HCT116 (cell line): ENCODE measurements around the gene TMEM45A.

Experiments used
- CEBPB ChIP-seq: IDR thresholded peaks from 2 replicates; pipeline ENCODE4 v1.6.1; 2012; ENCODE audit warnings: low read depth
- CTCF ChIP-seq, 3 experiments: fragments of 200-600 bp in 1 of 3; sonication (generic) in 1 of 3; IDR thresholded peaks in 2 of 3; conservative IDR thresholded peaks in 1 of 3; 2 replicates each; pipeline ENCODE4 v1.5.1; 2012 to 2017; ENCODE audit warnings: low read depth in 2 of 3, low read length in 2 of 3, antibody characterized with exemption in 1 of 3, borderline replicate concordance in 1 of 3, control low read depth in 1 of 3, mild to moderate bottlenecking in 1 of 3, mixed read lengths in 1 of 3, mixed run types in 1 of 3, moderate library complexity in 1 of 3; ENCODE audit not compliant: insufficient read depth in 1 of 3
- EZH2 ChIP-seq: fragments of 200-600 bp; sonication (generic); IDR thresholded peaks from 2 replicates; pipeline ENCODE4 v1.6.1; 2017; ENCODE audit warnings: antibody characterized with exemption, mixed run types
- POLR2A ChIP-seq: IDR thresholded peaks from 2 replicates; pipeline ENCODE4 v1.7.0; 2011; ENCODE audit warnings: borderline replicate concordance; ENCODE audit not compliant: insufficient read depth, insufficient read length; ENCODE audit errors: extremely low read depth
- POLR2AphosphoS5 ChIP-seq: IDR thresholded peaks from 2 replicates; pipeline ENCODE4 v1.6.1; 2011; ENCODE audit warnings: mild to moderate bottlenecking, low read depth, low read length, moderate library complexity
- ZNF274 ChIP-seq: fragments of 200-500 bp; sonication (Bioruptor generic); IDR thresholded peaks from 2 replicates; pipeline ENCODE4 v1.6.1; 2014; ENCODE audit warnings: mild to moderate bottlenecking, low read depth, low read length, inconsistent platforms

GRCh38 chr3:100525753-100526612, 33.6 kb downstream of the TMEM45A start:
- TF ChIP-seq ZNF274 (no peak), POLR2AphosphoS5 (no peak), EZH2 (no peak), CTCF (IDR thresholded peaks at IDR 0.05 in 2 of 3, conservative IDR thresholded peaks at IDR 0.05 in 1 of 3; ENCODE audit: borderline replicate concordance in 1 of 3, insufficient read depth in 1 of 3, low read depth in 2 of 3, low read length in 2 of 3) (no peak), CEBPB (no peak), POLR2A (no peak)
